GM10248 (cell line): Measurements from ENCODE around the gene WRNIP1.
A peak's percentile ranks its signal among the peaks of the same experiment; 100 is the strongest.

Experiments
- CTCF ChIA-PET: fragments of 300-600 bp; sonication (Branson Sonifier 250); formaldehyde crosslinking; extraction: SDS; loops from one replicate; lab custom pipeline; 2021; ENCODE audit warnings: antibody characterized with exemption; lab: Yijun Ruan, JAX
- POLR2A ChIA-PET: fragments of 350-650 bp; sonication (Branson Sonifier 250); formaldehyde crosslinking; extraction: SDS; loops from one replicate; lab custom pipeline; 2020; ENCODE audit warnings: antibody characterized with exemption; lab: Yijun Ruan, JAX
- DNase-seq: peaks from one replicate; pipeline ENCODE4 v3.0.0; 2012; ENCODE audit errors: extremely low spot score
- CTCF ChIP-seq: IDR thresholded peaks from 2 replicates; pipeline ENCODE4 v1.5.1; 2012; ENCODE audit warnings: mild to moderate bottlenecking, low read depth; ENCODE audit errors: extremely low read depth, missing control alignments, control extremely low read depth

The WRNIP1 gene

GRCh38 chr6:2765166-2765895, at the start of gene WRNIP1:
WRNIP1 (plus strand) TSS chr6:2765393; CDS start chr6:2765623, 230 bp downstream.
- ChIA-PET CTCF (interaction anchor here (1.0 to 9.7 kb wide), 12 partner anchors 9 to 322 kb away, joined by 3 to 127 read pairs (median 4); partner anchors contain the start of gene MYLK4), POLR2A (interaction anchor here (0.6 to 1.6 kb wide), 5 partner anchors 76 to 298 kb away, joined by 3 to 6 read pairs (median 3); partner anchors contain the start of gene SERPINB1)
- DNase-seq, result peak; percentile 96
- peak; percentile 67 for TF ChIP-seq CTCF

GRCh38 chr6:2715737-2716136, 49.5 kb upstream of the WRNIP1 start:
- TF ChIP-seq CTCF, result no peak
- CTCF ChIA-PET, result no interaction called here
- no peak for DNase-seq
- POLR2A ChIA-PET, result no interaction called here

- ChIA-PET POLR2A (no interaction called here), CTCF (interaction anchor here (1.0 to 1.8 kb wide), 4 partner anchors 9 to 21 kb away, joined by 3 to 6 read pairs (median 6); no protein-coding TSS in a partner anchor)
- no peak for TF ChIP-seq CTCF
- DNase-seq, result no peak
Measured at GRCh38 chr6:2716936-2717700, 48.1 kb upstream of the WRNIP1 start.

GRCh38 chr6:2718334-2719092, 46.7 kb upstream of the WRNIP1 start:
- ChIA-PET CTCF (interaction anchor here (0.6 to 1.8 kb wide), 4 partner anchors 19 to 40 kb away, joined by 3 to 6 read pairs (median 4); partner anchors contain the start of gene MYLK4), POLR2A (no interaction called here)
- no peak for DNase-seq
- no peak for TF ChIP-seq CTCF

GRCh38 chr6:2719093-2719455, 46.1 kb upstream of the WRNIP1 start:
- POLR2A ChIA-PET, result no interaction called here
- CTCF ChIA-PET, result interaction anchor here (0.6 to 1.8 kb wide), 4 partner anchors 19 to 39 kb away, joined by 3 to 6 read pairs (median 4); partner anchors contain the start of gene MYLK4
- no peak for DNase-seq
- no peak for TF ChIP-seq CTCF

- no peak for DNase-seq
- TF ChIP-seq CTCF, result no peak
- ChIA-PET CTCF (interaction anchor here (1.4 kb wide), 1 partner anchor 10 kb away, joined by 4 read pairs; no protein-coding TSS in a partner anchor), POLR2A (no interaction called here)
Measured at GRCh38 chr6:2721219-2721618, 44.0 kb upstream of the WRNIP1 start.
